ENCODE data around the gene UBE2M.

DNA sequence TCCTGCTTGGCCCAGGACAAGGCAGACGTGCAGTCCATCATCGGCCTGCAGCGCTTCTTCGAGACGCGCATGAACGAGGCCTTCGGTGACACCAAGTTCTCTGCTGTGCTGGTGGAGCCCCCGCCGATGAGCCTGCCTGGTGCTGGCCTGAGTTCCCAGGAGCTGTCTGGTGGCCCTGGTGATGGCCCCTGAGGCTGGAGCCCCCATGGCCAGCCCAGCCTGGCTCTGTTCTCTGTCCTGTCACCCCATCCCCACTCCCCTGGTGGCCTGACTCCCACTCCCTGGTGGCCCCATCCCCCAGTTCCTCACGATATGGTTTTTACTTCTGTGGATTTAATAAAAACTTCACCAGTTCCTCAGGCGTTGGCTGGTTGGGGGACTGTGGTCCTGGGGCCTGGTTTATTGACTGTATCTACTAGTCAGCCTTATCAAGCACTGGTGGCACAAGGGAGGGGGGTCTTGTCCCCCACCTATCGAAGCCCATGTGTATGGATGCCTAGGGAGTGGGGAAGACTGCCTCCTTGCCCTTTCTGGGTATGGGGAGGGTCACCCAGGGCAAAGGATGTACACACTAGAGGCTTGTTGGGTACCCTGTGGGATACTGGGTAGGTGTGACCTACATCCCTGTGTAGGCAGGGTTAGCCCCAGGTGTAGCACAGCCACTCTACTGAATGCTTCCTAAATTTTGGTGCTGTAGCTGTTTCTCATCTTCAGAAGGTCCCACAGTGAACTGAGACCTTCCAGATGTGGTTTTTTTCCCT, 7.9 kb downstream of the UBE2M start:
- TF ChIP-seq, protein P1, sequence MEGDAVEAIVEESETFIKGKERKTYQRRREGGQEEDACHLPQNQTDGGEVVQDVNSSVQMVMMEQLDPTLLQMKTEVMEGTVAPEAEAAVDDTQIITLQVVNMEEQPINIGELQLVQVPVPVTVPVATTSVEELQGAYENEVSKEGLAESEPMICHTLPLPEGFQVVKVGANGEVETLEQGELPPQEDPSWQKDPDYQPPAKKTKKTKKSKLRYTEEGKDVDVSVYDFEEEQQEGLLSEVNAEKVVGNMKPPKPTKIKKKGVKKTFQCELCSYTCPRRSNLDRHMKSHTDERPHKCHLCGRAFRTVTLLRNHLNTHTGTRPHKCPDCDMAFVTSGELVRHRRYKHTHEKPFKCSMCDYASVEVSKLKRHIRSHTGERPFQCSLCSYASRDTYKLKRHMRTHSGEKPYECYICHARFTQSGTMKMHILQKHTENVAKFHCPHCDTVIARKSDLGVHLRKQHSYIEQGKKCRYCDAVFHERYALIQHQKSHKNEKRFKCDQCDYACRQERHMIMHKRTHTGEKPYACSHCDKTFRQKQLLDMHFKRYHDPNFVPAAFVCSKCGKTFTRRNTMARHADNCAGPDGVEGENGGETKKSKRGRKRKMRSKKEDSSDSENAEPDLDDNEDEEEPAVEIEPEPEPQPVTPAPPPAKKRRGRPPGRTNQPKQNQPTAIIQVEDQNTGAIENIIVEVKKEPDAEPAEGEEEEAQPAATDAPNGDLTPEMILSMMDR (IDR thresholded peaks at IDR 0.05), result no peak
- TF ChIP-seq ZFX (IDR thresholded peaks at IDR 0.05; ENCODE audit: borderline replicate concordance), result no peak
